ENCODE measurements around the gene CCDC85C.

The CCDC85C gene

DNA sequence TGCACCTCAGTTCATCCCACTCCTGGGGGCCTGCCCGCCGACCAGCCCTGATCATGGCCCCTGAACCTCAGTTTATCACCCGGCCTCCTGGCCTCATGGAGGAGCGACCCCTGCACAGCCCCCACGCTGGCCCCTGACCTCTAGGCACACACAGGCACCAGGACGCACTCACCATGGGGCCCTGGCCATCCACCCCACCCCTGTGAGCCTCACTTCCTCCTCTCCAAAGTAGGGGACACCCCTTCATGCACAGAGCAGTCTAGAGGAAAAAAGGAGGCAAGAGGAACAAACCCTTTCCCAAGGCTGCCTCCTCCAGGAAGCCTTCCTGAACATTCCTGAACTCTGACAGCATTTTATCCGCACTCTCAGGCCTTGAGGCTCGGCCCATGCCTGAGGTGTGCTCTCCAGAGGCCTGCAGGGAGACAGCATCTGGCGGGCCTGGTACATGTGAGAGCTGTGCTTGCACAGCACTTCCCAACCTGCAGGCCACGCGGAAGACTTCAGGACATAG lies 83.4 kb downstream of the CCDC85C start:
- Histone ChIP-seq H3K79me2 (ENCODE audit: low read length) (no peaks in the 10 kb centered on the region), H3K36me3 (replicated peaks; ENCODE audit: low read depth, low read length) (no peaks in the 10 kb centered on the region), H3K4me2 (ENCODE audit: low read length) (no peak overlapping the region), H4K20me1 (ENCODE audit: insufficient read depth, low read length) (no peaks in the 10 kb centered on the region), H3K9ac (ENCODE audit: low read length) (no peak overlapping the region), H2AFZ (ENCODE audit: low read depth, low read length) (no peak overlapping the region), H3K27me3 (ENCODE audit: low read depth, low read length) (no peaks in the 10 kb centered on the region), H3K27ac (ENCODE audit: low read length) (no peak overlapping the region), H3K4me1 (ENCODE audit: low read length) (peaks cover 34% of the 10 kb centered on the region), H3K4me3 (ENCODE audit: low read length) (no peak overlapping the region), H3K9me3 (ENCODE audit: insufficient read depth, low read length) (no peaks in the 10 kb centered on the region)
- TF ChIP-seq, protein P1, sequence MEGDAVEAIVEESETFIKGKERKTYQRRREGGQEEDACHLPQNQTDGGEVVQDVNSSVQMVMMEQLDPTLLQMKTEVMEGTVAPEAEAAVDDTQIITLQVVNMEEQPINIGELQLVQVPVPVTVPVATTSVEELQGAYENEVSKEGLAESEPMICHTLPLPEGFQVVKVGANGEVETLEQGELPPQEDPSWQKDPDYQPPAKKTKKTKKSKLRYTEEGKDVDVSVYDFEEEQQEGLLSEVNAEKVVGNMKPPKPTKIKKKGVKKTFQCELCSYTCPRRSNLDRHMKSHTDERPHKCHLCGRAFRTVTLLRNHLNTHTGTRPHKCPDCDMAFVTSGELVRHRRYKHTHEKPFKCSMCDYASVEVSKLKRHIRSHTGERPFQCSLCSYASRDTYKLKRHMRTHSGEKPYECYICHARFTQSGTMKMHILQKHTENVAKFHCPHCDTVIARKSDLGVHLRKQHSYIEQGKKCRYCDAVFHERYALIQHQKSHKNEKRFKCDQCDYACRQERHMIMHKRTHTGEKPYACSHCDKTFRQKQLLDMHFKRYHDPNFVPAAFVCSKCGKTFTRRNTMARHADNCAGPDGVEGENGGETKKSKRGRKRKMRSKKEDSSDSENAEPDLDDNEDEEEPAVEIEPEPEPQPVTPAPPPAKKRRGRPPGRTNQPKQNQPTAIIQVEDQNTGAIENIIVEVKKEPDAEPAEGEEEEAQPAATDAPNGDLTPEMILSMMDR (IDR thresholded peaks at IDR 0.05; ENCODE audit: low read depth, low read length): no peak
- no peak for TF ChIP-seq EZH2phosphoT487 (IDR thresholded peaks at IDR 0.05; ENCODE audit: low read depth)

DNA sequence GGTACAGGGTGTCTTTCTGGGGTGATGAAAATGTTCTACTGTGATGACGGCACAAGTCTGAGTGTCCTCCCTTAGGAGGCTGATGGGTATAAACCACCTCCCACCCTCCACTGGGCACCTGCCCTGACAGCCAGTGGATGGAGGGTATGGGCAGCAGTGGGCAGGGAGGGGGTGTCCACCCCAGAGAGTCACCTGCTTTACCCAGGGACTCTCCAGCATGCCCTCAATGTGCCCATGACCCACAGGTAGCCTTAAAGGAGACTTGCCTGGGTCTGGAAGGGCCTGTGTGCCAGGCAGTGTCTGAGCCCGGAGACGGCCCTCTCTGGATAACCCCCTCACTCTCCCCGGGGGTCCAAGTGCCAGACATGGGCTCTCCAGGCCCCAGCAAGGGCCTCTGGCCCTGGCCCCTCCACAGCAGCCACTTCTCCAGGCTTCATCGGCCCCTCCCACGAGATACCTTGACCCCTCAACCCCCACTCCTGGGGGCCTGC lies 84.0 kb downstream of the CCDC85C start:
- Histone ChIP-seq H3K4me3 (ENCODE audit: low read length) (no peak overlapping the region), H4K20me1 (ENCODE audit: insufficient read depth, low read length) (no peaks in the 10 kb centered on the region)

DNA sequence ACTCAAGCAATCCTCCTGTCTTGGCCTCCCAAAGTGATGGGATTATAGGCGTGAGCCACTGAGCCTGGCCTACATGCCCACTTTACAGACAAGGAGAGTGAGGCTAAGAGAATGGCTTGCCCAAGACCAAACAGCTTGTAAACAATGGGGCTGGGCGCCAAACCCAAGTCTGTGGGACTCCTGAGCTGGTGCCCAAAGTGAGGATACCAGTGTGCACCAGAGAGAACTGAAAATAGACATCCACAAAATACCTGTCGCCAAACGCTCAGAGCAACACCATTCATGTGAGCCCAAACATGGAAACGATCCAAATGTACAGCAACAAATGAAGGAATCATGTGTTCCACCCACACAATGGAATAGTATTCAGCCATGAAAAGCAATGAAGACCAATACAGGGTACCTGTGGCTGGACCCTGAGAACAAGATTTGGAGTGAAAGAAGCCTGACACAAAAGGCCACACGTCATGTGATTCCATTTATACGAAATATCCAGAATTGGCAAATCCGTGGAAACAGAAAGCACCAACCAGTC lies 84.6 kb downstream of the CCDC85C start:
- Histone ChIP-seq H3K4me1 (ENCODE audit: low read length) (peaks cover 28% of the 10 kb centered on the region), H3K79me2 (ENCODE audit: low read length) (no peaks in the 10 kb centered on the region), H4K20me1 (ENCODE audit: insufficient read depth, low read length) (no peaks in the 10 kb centered on the region), H3K27me3 (ENCODE audit: low read depth, low read length) (no peaks in the 10 kb centered on the region), H3K9ac (ENCODE audit: low read length) (no peak overlapping the region), H2AFZ (ENCODE audit: low read depth, low read length) (no peak overlapping the region), H3K9me3 (ENCODE audit: insufficient read depth, low read length) (no peaks in the 10 kb centered on the region), H3K4me3 (ENCODE audit: low read length) (no peak overlapping the region), H3K36me3 (replicated peaks; ENCODE audit: low read depth, low read length) (no peaks in the 10 kb centered on the region), H3K4me2 (ENCODE audit: low read length) (no peak overlapping the region), H3K27ac (ENCODE audit: low read length) (no peak overlapping the region)
- TF ChIP-seq EZH2phosphoT487 (IDR thresholded peaks at IDR 0.05; ENCODE audit: low read depth): no peak
- TF ChIP-seq, protein P1 (IDR thresholded peaks at IDR 0.05; ENCODE audit: low read depth, low read length): no peak

More for the DNA sequence above, 84.0 kb downstream of the CCDC85C start:
- Histone ChIP-seq H3K27ac (ENCODE audit: low read length) (no peak overlapping the region), H3K27me3 (ENCODE audit: low read depth, low read length) (no peaks in the 10 kb centered on the region), H2AFZ (ENCODE audit: low read depth, low read length) (no peak overlapping the region), H3K4me2 (ENCODE audit: low read length) (no peak overlapping the region), H3K9ac (ENCODE audit: low read length) (no peak overlapping the region), H3K4me1 (ENCODE audit: low read length) (peaks cover 31% of the 10 kb centered on the region), H3K79me2 (ENCODE audit: low read length) (no peaks in the 10 kb centered on the region), H3K36me3 (replicated peaks; ENCODE audit: low read depth, low read length) (no peaks in the 10 kb centered on the region), H3K9me3 (ENCODE audit: insufficient read depth, low read length) (no peaks in the 10 kb centered on the region)
- no peak for TF ChIP-seq EZH2phosphoT487 (IDR thresholded peaks at IDR 0.05; ENCODE audit: low read depth)
- TF ChIP-seq, protein P1 (IDR thresholded peaks at IDR 0.05; ENCODE audit: low read depth, low read length): no peak

DNA sequence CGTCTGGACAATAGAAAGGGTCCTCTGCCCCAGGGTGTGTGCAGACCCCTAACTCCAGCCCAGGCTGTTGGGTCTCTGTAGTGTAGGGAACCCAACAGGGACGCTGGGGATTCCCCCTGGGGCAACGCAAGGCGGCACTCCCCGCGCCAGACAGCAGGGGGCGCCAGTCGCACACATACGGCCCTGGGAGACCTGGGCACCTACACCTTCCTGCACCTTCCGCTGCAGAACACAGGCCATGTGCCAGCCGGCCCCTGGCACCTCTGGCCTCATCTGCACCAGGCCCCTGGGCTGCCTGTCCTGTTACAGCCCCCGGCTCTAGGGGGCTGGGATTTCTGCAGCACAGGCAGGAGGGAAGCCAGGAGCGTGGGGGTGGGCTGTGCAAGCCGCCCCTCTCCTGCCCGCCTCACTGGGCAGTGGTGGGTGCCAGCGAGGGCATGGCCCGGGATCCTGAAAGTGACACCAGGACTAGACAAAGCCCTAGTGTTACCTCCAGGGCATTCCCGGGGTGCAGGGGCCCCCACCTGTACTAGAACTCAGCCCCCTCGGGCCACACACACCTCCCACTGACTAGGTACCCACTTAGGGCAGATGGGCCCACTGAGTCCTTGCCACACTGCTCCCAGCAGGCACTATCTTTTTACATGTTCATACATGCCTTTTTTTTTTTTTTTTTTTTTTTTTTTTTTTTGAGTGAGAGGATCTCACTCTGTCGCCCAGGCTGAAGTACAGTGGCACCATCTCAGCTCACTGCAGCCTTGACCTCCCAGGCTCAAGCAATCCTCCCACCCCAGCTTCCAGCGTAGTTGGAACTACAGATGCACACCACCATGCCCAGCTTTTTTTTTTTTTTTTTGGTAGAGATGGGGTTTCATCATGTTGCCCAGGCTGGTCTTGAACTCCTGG lies 85.3 kb downstream of the CCDC85C start:
- 0 out of 2 replicates have a peak overlapping the region, but pooled peaks have one; percentile 29 for H3K4me3 ChIP-seq (ENCODE audit: low read length)
- H3K79me2 ChIP-seq (ENCODE audit: low read length): no peaks in the 10 kb centered on the region
- TF ChIP-seq, protein P1 (IDR thresholded peaks at IDR 0.05; ENCODE audit: low read depth, low read length): peak; percentile 86
- TF ChIP-seq EZH2phosphoT487 (IDR thresholded peaks at IDR 0.05; ENCODE audit: low read depth): no peak
- peaks cover 24% of the 10 kb centered on the region for H3K4me1 ChIP-seq (ENCODE audit: low read length)
- H3K27me3 ChIP-seq (ENCODE audit: low read depth, low read length): no peaks in the 10 kb centered on the region
- no peak overlapping the region for H3K27ac ChIP-seq (ENCODE audit: low read length)
- no peaks in the 10 kb centered on the region for H4K20me1 ChIP-seq (ENCODE audit: insufficient read depth, low read length)
- peak overlapping the region; percentile 58 for H3K4me2 ChIP-seq (ENCODE audit: low read length)
- no peak overlapping the region for H3K9ac ChIP-seq (ENCODE audit: low read length)
- no peak overlapping the region; the same call in 1 of the 2 replicates for H2AFZ ChIP-seq (ENCODE audit: low read depth, low read length)
- H3K9me3 ChIP-seq (ENCODE audit: insufficient read depth, low read length): no peaks in the 10 kb centered on the region
- no peaks in the 10 kb centered on the region for H3K36me3 ChIP-seq (replicated peaks; ENCODE audit: low read depth, low read length)
